HG02610 (cell line): ENCODE results near the gene CAMSAP3.

Source experiments
- ATAC-seq: cut with Tn5 transposase; IDR thresholded peaks from one replicate; pipeline ENCODE4 v1.9.1; 2021; ENCODE audit warnings: mild to moderate bottlenecking, moderate library complexity; ENCODE audit not compliant: unreplicated experiment

CAMSAP3 gene

GRCh38 chr19:7612282-7613274 lies 16.9 kb downstream of the CAMSAP3 start:
- no peak for ATAC-seq

GRCh38 chr19:7614859-7615741 lies 19.4 kb downstream of the CAMSAP3 start:
- ATAC-seq = no peak

GRCh38 chr19:7617172-7617571 lies 21.5 kb downstream of the CAMSAP3 start:
- no peak for ATAC-seq

- no peak for ATAC-seq
Measured at GRCh38 chr19:7617735-7618134, 22.1 kb downstream of the CAMSAP3 start.

GRCh38 chr19:7618348-7618747 lies 22.7 kb downstream of the CAMSAP3 start:
- no peak for ATAC-seq

GRCh38 chr19:7618771-7619510 lies 23.3 kb downstream of the CAMSAP3 start:
- ATAC-seq = no peak

GRCh38 chr19:7619671-7620441 lies 24.2 kb downstream of the CAMSAP3 start:
- ATAC-seq = no peak

GRCh38 chr19:7620442-7621412 lies 25.1 kb downstream of the CAMSAP3 start:
- no peak for ATAC-seq

GRCh38 chr19:7622933-7623685 lies 27.4 kb downstream of the CAMSAP3 start:
- ATAC-seq = no peak

GRCh38 chr19:7623725-7624603 lies 28.3 kb downstream of the CAMSAP3 start:
- no peak for ATAC-seq

- no peak for ATAC-seq
Measured at GRCh38 chr19:7624810-7625209, 29.1 kb downstream of the CAMSAP3 start.

GRCh38 chr19:7625763-7626372 lies 30.2 kb downstream of the CAMSAP3 start:
- ATAC-seq = no peak

- ATAC-seq = no peak
Measured at GRCh38 chr19:7627166-7627565, 31.5 kb downstream of the CAMSAP3 start.

GRCh38 chr19:7628589-7629311 lies 33.1 kb downstream of the CAMSAP3 start:
- ATAC-seq = no peak

GRCh38 chr19:7629347-7630054 lies 33.8 kb downstream of the CAMSAP3 start, which contains the start of the genes PET100 and XAB2:
PET100 (plus strand) TSS chr19:7629793; CDS start chr19:7629834, 41 bp downstream.
XAB2 (minus strand) TSS chr19:7629545; CDS start chr19:7629527, 18 bp downstream.
- ATAC-seq = peak; percentile 82
